Measurements from ENCODE around the gene CIB2.

DNA sequence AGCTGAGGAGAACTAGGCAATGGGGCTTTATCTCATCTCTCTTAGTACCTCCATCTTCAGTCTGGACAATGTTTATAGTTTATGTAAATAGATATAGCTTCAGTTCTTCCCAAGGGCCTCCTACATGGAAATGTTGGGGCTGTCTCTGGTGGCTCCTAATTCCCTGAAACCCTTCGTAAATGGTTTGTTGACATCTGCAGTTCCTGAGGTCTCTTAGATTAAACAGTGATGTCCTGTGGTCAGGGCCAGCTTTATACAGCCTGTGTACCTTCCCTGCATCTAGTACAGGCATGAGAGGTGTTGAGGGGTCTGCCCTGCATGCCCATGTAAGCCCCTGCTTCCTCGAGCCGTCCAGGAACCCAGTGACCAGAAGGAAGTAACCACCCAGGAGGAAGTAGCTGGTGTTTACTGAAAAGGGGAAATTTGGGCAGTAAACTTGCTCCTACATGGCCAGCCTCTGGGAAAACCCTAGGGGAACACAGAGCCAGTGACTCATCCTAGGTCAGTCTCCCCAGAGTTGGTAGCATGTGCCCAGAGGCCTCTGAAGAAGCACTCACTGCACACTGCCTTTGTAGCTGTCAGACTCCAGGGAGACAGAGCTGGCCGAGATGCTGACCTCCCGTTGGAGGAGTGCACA, 49.0 kb downstream of the CIB2 start:
- TF ChIP-seq EZH2 (IDR thresholded peaks at IDR 0.05; ENCODE audit: borderline replicate concordance, insufficient read depth, low read length, poor library complexity, severe bottlenecking) (no peak), RAD21 (conservative IDR thresholded peaks at IDR 0.05) (no peak), POLR2AphosphoS5 (IDR thresholded peaks at IDR 0.05) (no peak), MXI1 (conservative IDR thresholded peaks at IDR 0.05; ENCODE audit: poor library complexity, severe bottlenecking) (no peak), TAF1 (IDR thresholded peaks at IDR 0.05; ENCODE audit: low read depth) (no peak)
- TF ChIP-seq, protein P1, sequence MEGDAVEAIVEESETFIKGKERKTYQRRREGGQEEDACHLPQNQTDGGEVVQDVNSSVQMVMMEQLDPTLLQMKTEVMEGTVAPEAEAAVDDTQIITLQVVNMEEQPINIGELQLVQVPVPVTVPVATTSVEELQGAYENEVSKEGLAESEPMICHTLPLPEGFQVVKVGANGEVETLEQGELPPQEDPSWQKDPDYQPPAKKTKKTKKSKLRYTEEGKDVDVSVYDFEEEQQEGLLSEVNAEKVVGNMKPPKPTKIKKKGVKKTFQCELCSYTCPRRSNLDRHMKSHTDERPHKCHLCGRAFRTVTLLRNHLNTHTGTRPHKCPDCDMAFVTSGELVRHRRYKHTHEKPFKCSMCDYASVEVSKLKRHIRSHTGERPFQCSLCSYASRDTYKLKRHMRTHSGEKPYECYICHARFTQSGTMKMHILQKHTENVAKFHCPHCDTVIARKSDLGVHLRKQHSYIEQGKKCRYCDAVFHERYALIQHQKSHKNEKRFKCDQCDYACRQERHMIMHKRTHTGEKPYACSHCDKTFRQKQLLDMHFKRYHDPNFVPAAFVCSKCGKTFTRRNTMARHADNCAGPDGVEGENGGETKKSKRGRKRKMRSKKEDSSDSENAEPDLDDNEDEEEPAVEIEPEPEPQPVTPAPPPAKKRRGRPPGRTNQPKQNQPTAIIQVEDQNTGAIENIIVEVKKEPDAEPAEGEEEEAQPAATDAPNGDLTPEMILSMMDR (IDR thresholded peaks at IDR 0.05; ENCODE audit: poor library complexity, severe bottlenecking): no peak
- TF ChIP-seq, protein P2, sequence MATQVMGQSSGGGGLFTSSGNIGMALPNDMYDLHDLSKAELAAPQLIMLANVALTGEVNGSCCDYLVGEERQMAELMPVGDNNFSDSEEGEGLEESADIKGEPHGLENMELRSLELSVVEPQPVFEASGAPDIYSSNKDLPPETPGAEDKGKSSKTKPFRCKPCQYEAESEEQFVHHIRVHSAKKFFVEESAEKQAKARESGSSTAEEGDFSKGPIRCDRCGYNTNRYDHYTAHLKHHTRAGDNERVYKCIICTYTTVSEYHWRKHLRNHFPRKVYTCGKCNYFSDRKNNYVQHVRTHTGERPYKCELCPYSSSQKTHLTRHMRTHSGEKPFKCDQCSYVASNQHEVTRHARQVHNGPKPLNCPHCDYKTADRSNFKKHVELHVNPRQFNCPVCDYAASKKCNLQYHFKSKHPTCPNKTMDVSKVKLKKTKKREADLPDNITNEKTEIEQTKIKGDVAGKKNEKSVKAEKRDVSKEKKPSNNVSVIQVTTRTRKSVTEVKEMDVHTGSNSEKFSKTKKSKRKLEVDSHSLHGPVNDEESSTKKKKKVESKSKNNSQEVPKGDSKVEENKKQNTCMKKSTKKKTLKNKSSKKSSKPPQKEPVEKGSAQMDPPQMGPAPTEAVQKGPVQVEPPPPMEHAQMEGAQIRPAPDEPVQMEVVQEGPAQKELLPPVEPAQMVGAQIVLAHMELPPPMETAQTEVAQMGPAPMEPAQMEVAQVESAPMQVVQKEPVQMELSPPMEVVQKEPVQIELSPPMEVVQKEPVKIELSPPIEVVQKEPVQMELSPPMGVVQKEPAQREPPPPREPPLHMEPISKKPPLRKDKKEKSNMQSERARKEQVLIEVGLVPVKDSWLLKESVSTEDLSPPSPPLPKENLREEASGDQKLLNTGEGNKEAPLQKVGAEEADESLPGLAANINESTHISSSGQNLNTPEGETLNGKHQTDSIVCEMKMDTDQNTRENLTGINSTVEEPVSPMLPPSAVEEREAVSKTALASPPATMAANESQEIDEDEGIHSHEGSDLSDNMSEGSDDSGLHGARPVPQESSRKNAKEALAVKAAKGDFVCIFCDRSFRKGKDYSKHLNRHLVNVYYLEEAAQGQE (IDR thresholded peaks at IDR 0.05; ENCODE audit: borderline replicate concordance): no peak

All from neural cell (in vitro differentiated cells).